Measurements from ENCODE around the gene ZNF668. TPM values are rescaled to one million over a fixed set of nuclear protein-coding genes. Genes with fewer than 3 reads are reported as not detected.

Gene ZNF668
- total RNA-seq, 1 donor from 2014 or later, result 13.6 TPM

GRCh38 chr16:31061813-31062440 lies 12.1 kb downstream of the ZNF668 start:
- Mint-ChIP-seq H3K36me3 (ENCODE audit: low read depth, unreplicated experiment) (peaks cover 19% of the 10 kb centered on the region), H3K4me3 (ENCODE audit: unreplicated experiment) (no peak overlapping the region), H3K27ac (ENCODE audit: unreplicated experiment) (no peak overlapping the region), H3K4me1 (ENCODE audit: unreplicated experiment) (peaks cover 31% of the 10 kb centered on the region), H3K27me3 (ENCODE audit: unreplicated experiment) (peaks cover 22% of the 10 kb centered on the region), H3K9me3 (ENCODE audit: unreplicated experiment) (no peaks in the 10 kb centered on the region)
- TF ChIP-seq CTCF (IDR thresholded peaks at IDR 0.05; ENCODE audit: unreplicated experiment), result no peak
- no peak for DNase-seq (ENCODE audit: low spot score)

DNA sequence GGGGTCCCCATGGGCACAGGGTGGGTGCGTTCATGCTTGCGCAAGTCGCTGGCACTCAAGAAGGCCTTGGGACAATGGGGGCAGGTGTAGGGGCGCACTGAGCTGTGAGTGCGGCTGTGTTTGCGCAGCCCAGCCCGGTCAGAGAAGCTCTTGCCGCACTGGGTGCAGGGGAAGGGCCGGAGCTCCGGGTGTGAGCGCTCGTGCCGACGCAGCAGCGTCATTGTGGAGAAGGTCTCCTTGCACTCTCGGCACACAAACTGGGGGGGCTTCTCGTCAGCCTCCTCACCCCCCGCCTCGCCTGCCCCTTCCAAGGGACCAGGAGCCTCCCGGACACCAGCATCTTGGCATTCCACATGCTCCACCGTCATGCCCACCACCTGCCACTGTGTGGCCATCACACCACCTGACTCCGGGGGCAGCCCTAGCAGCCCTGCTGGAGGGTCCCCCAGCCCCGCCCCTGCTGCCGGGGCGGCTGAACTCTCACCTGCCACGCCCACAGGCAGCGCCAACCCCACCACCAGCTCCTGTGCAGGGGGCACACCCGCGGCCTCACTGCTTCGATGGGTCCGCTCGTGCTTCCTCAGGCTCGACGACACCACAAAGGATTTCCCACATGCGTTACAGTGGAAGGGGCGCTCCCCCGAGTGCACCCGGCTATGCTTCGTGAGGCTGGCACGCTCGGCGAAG lies 12.8 kb downstream of the ZNF668 start:
- H3K27ac Mint-ChIP-seq (ENCODE audit: unreplicated experiment), result no peak overlapping the region

GRCh38 chr16:31055613-31056012 lies 18.4 kb downstream of the ZNF668 start:
- Mint-ChIP-seq H3K27ac (ENCODE audit: unreplicated experiment) (no peak overlapping the region), H3K4me3 (ENCODE audit: unreplicated experiment) (no peak overlapping the region)
- DNase-seq (ENCODE audit: low spot score), result no peak

More for the DNA sequence above, 12.8 kb downstream of the ZNF668 start:
- peaks cover 19% of the 10 kb centered on the region for H3K36me3 Mint-ChIP-seq (ENCODE audit: low read depth, unreplicated experiment)
- peaks cover 22% of the 10 kb centered on the region for H3K27me3 Mint-ChIP-seq (ENCODE audit: unreplicated experiment)
- no peaks in the 10 kb centered on the region for H3K9me3 Mint-ChIP-seq (ENCODE audit: unreplicated experiment)
- no peak overlapping the region for H3K4me3 Mint-ChIP-seq (ENCODE audit: unreplicated experiment)
- DNase-seq (ENCODE audit: low spot score), result no peak
- H3K4me1 Mint-ChIP-seq (ENCODE audit: unreplicated experiment), result peaks cover 27% of the 10 kb centered on the region
- TF ChIP-seq CTCF (IDR thresholded peaks at IDR 0.05; ENCODE audit: unreplicated experiment), result no peak

DNA sequence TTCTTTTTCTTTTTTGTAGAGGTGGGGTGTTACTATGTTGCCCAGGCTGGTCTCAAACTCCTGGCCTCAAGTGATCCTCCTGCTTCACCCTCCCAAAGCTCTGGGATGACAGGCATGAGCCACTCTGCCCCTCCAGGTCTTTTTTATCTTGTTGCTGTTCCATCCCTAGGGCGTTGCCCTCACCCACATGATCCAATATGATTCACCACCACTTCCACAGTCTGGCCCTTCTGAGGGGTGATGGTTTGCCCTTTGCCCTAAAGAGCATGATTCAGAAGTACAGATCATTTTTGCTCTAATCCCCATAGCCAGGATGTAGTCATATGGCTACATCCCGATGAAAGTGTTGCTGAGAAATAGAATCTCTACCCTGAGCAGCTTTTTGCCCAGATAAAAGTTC lies 21.9 kb downstream of the ZNF668 start:
- peaks cover 5% of the 10 kb centered on the region for H3K36me3 Mint-ChIP-seq (ENCODE audit: low read depth, unreplicated experiment)
- no peak overlapping the region for H3K27ac Mint-ChIP-seq (ENCODE audit: unreplicated experiment)

More at GRCh38 chr16:31055613-31056012, 18.4 kb downstream of the ZNF668 start:
- TF ChIP-seq CTCF (IDR thresholded peaks at IDR 0.05; ENCODE audit: unreplicated experiment), result no peak
- peaks cover 11% of the 10 kb centered on the region for H3K36me3 Mint-ChIP-seq (ENCODE audit: low read depth, unreplicated experiment)
- peaks cover 3% of the 10 kb centered on the region for H3K27me3 Mint-ChIP-seq (ENCODE audit: unreplicated experiment)
- H3K9me3 Mint-ChIP-seq (ENCODE audit: unreplicated experiment), result no peaks in the 10 kb centered on the region
- H3K4me1 Mint-ChIP-seq (ENCODE audit: unreplicated experiment), result peaks cover 3% of the 10 kb centered on the region

More for the DNA sequence above, 21.9 kb downstream of the ZNF668 start:
- no peak for TF ChIP-seq CTCF (IDR thresholded peaks at IDR 0.05; ENCODE audit: unreplicated experiment)
- H3K4me3 Mint-ChIP-seq (ENCODE audit: unreplicated experiment), result no peak overlapping the region
- no peaks in the 10 kb centered on the region for H3K27me3 Mint-ChIP-seq (ENCODE audit: unreplicated experiment)
- H3K9me3 Mint-ChIP-seq (ENCODE audit: unreplicated experiment), result no peaks in the 10 kb centered on the region
- no peak for DNase-seq (ENCODE audit: low spot score)
- H3K4me1 Mint-ChIP-seq (ENCODE audit: unreplicated experiment), result peaks cover 3% of the 10 kb centered on the region

All from endothelial cell (in vitro differentiated cells).